ENCODE measurements around the gene PSPN. TPM values are rescaled to one million over a fixed set of nuclear protein-coding genes. Genes with fewer than 3 reads are reported as not detected.

The PSPN gene
- total and polyA plus RNA-seq, 9 of the 15 experiments (the other 6 are each of a cell fraction or from before 2014, with no cell fraction given) = 0.21 to 1.1 (median 0.58) TPM

DNA sequence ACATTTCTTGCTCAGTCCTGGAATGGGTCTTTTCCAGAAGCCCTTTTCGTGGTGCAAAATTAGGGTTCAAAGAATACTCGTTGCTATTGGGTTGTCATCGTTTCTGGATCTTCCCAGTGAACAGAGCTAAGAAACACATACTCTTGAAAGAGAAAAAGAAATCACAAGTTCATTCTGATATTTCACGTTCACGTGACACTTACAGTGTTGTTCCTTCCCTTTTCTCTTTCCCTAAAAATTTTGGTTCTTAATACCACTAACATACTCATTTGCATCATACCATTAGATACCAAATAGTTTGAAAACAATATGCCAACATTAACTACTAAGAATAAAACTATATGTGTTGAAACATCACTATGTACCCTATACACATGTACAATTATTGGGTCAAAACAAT lies 30.7 kb upstream of the PSPN start:
- intact Hi-C loops (cut with micrococcal nuclease) = no loop called here
- ATAC-seq = no peak

More for the DNA sequence above, 30.7 kb upstream of the PSPN start:
- 37% methylated on average over 4 of the region's 5 CpGs for WGBS (ENCODE audit: insufficient coverage, low coverage, missing lambda C conversion rate)
- Histone ChIP-seq H2AFZ (ENCODE audit: low read depth, low read length) (no peak overlapping the region), H3K4me1 (replicated peaks in 1 of 2; ENCODE audit: control insufficient read depth in 2 of 2, insufficient read depth in 2 of 2, low read length in 2 of 2) (peaks cover 0 to 3% of the 10 kb centered on the region in 2 experiments; a peak in 1 of 5 replicates), H3K9ac (ENCODE audit: insufficient read depth in 1 of 2, low read depth in 2 of 2, low read length in 2 of 2) (no peak overlapping the region), H4K20me1 (replicated peaks; ENCODE audit: control insufficient read depth, insufficient read depth, low read length) (no peaks in the 10 kb centered on the region), H3K4me2 (ENCODE audit: insufficient read depth, low read length) (no peak overlapping the region), H3K27ac (ENCODE audit: extremely low read depth, low read depth, low read length) (no peak overlapping the region), H3K9me3 (replicated peaks; ENCODE audit: control insufficient read depth, insufficient read depth, low read depth, low read length) (no peaks in the 10 kb centered on the region), H3K4me3 (no peak overlapping the region), H3K79me2 (ENCODE audit: control insufficient read depth, insufficient read depth, low read length) (no peaks in the 10 kb centered on the region), H3K36me3 (ENCODE audit: control insufficient read depth, insufficient read depth, low read length) (no peaks in the 10 kb centered on the region), H3K9me1 (ENCODE audit: control insufficient read depth, insufficient read depth, low read length) (no peaks in the 10 kb centered on the region), H3K27me3 (ENCODE audit: control insufficient read depth in 2 of 2, insufficient read depth in 2 of 2, low read length in 2 of 2) (no peaks in the 10 kb centered on the region)
- no TSS peak for BruUV-seq (replicated peaks)
- TF ChIP-seq HDAC1 (IDR thresholded peaks at IDR 0.05) (no peak), ZNF23 (CRISPR knock-in tag; IDR thresholded peaks at IDR 0.05) (no peak), MAFF (IDR thresholded peaks at IDR 0.05; ENCODE audit: low read length) (no peak), NR2F6 (CRISPR knock-in tag; IDR thresholded peaks at IDR 0.05) (no peak), KDM1A (IDR thresholded peaks at IDR 0.05) (no peak)
- TF ChIP-seq, protein P1, sequence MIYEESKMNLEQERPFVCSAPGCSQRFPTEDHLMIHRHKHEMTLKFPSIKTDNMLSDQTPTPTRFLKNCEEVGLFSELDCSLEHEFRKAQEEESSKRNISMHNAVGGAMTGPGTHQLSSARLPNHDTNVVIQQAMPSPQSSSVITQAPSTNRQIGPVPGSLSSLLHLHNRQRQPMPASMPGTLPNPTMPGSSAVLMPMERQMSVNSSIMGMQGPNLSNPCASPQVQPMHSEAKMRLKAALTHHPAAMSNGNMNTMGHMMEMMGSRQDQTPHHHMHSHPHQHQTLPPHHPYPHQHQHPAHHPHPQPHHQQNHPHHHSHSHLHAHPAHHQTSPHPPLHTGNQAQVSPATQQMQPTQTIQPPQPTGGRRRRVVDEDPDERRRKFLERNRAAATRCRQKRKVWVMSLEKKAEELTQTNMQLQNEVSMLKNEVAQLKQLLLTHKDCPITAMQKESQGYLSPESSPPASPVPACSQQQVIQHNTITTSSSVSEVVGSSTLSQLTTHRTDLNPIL (CRISPR knock-in tag; IDR thresholded peaks at IDR 0.05) = no peak
- ChIA-PET POLR2A (no interaction called here), CTCF (ENCODE audit: low intra/inter-chr PET ratio) (interaction anchor here (0.6 kb wide), 1 partner anchor 56 kb away, joined by 3 read pairs; no protein-coding TSS in a partner anchor)
- in situ Hi-C loops (cut with MboI) = no loop called here
- no peak for DNase-seq (ENCODE audit: extremely low read depth in 1 of 4, low spot score in 3 of 4)
- no peak for FAIRE-seq
